CD4-positive, CD25-positive, alpha-beta regulatory T cell (primary cell): Measurements from ENCODE around the gene MAGI1. TPM values are rescaled to one million over a fixed set of nuclear protein-coding genes. Genes with fewer than 3 reads are reported as not detected.

Source experiments
- ATAC-seq, 2 donors: fragments of 150-1000 bp; cut with Tn5 transposase; one replicate each; pipeline ENCODE4 v1.10.0; 2021; ENCODE audit warnings: low read depth in 2 of 2, moderate number of reproducible peaks in 2 of 2, moderate library complexity in 1 of 2
- DNase-seq, 3 donors: peaks; one replicate each; pipeline versions ENCODE4 v3.0.0 to v3.0.0-alpha.2; 2012 to 2022; ENCODE audit warnings: mixed read lengths in 1 of 3
- H3K27ac ChIP-seq: one replicate; pipeline ENCODE4 v1.7.0; 2013; ENCODE audit warnings: mild to moderate bottlenecking, low read length; ENCODE audit not compliant: insufficient read depth, poor library complexity, severe bottlenecking
- H3K27me3 ChIP-seq: one replicate; pipeline ENCODE4 v1.7.0; 2013; ENCODE audit warnings: low read length; ENCODE audit not compliant: control insufficient read depth, insufficient read depth
- H3K36me3 ChIP-seq: one replicate; pipeline ENCODE4 v1.7.0; 2013; ENCODE audit warnings: mild to moderate bottlenecking, low read length, moderate library complexity; ENCODE audit not compliant: control insufficient read depth, insufficient read depth
- H3K4me1 ChIP-seq: 2 replicates; pipeline ENCODE4 v1.7.0; 2013; ENCODE audit warnings: mild to moderate bottlenecking, low read length; ENCODE audit not compliant: insufficient read depth, control insufficient read depth, poor library complexity, severe bottlenecking
- H3K4me3 ChIP-seq: one replicate; pipeline ENCODE4 v1.7.0; 2013; ENCODE audit warnings: low read depth, mild to moderate bottlenecking, low read length, moderate library complexity
- H3K9me3 ChIP-seq, 2 experiments: 1 replicate in 1 of 2; 2 replicates in 1 of 2; pipeline ENCODE4 v1.7.0; 2013; ENCODE audit warnings: low read length in 2 of 2, mild to moderate bottlenecking in 1 of 2, moderate library complexity in 1 of 2; ENCODE audit not compliant: control insufficient read depth in 2 of 2
- H3K27ac Mint-ChIP-seq, 3 donors: one replicate each; pipeline ENCODE4 v1.8.0; 2020 to 2022; ENCODE audit warnings: mild to moderate bottlenecking in 3 of 3, mixed read lengths in 3 of 3, moderate library complexity in 2 of 3
- H3K27me3 Mint-ChIP-seq: one replicate; pipeline ENCODE4 v1.8.0; 2022; ENCODE audit warnings: mild to moderate bottlenecking, mixed read lengths
- H3K36me3 Mint-ChIP-seq: one replicate; pipeline ENCODE4 v1.8.0; 2020; ENCODE audit warnings: mixed read lengths
- H3K4me1 Mint-ChIP-seq, 4 donors: one replicate each; pipeline ENCODE4 v1.8.0; 2020 to 2022; ENCODE audit warnings: mixed read lengths in 4 of 4, mild to moderate bottlenecking in 1 of 4
- H3K4me3 Mint-ChIP-seq, 4 donors: one replicate each; pipeline ENCODE4 v1.8.0; 2020 to 2022; ENCODE audit warnings: mild to moderate bottlenecking in 4 of 4, mixed read lengths in 4 of 4, moderate library complexity in 3 of 4
- H3K9me3 Mint-ChIP-seq, 7 donors: one replicate each; pipeline ENCODE4 v1.8.0; 2020 to 2022; ENCODE audit warnings: mixed read lengths in 7 of 7, mild to moderate bottlenecking in 3 of 7, moderate library complexity in 2 of 7
- polyA plus RNA-seq, 4 donors: library from polyadenylated mRNA; unstranded; fragments of 300-500 nt; fragmentation: Illumina TruSeq; gene quantifications; one replicate each; pipeline ENCODE4 v1.2.3, GENCODE V29; 2021
- total RNA-seq: library from RNA; stranded (reverse); gene quantifications from one replicate; pipeline ENCODE4 v1.2.3, GENCODE V29; 2022

Gene MAGI1
- total and polyA plus RNA-seq, 5 donors from 2014 or later = 0.10 to 0.44 (median 0.19) TPM; not detected in 1

DNA sequence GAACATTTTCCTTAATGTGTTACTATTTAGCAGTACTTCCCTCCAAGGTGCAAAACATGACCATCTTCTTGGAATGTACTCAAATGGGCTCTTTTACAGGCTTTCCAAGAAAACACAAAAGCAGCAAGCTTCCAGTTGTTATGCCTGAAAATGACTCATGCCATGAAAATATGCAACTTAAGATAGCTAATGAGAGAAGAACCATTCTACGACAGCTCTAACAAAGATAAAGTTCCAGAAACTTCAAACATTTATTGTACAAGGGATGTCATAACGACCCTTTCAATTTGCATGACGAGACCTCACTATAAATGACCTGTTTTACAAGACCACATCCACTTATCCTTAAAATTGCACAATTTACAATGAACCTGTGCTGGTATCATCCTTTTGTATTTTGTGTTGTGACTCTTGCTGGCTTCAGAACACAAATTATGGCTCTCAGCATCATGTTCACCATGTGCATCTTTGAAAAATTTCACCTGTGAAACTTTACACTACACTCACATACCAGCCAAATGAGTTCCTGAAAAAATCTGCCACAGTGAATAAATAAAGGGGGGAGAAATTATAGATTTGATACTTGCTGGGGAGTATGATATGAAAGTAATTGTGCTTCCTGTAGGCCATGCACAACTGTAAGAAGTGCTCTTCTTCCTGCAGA lies 433.7 kb downstream of the MAGI1 start:
- Histone ChIP-seq H3K36me3 (no peaks in the 10 kb centered on the region), H3K4me1 (no peaks in the 10 kb centered on the region), H3K27me3 (no peaks in the 10 kb centered on the region), H3K4me3 (no peak overlapping the region), H3K27ac (no peak overlapping the region), H3K9me3 (no peaks in the 10 kb centered on the region)
- Mint-ChIP-seq H3K4me3 (no peak overlapping the region), H3K4me1 (no peaks in the 10 kb centered on the region), H3K9me3 (peaks cover 0 to 5% (median 2%) of the 10 kb centered on the region in 7 donors), H3K36me3 (no peaks in the 10 kb centered on the region), H3K27ac (no peak overlapping the region), H3K27me3 (no peaks in the 10 kb centered on the region)
- DNase-seq (no peak), ATAC-seq (no peak)

DNA sequence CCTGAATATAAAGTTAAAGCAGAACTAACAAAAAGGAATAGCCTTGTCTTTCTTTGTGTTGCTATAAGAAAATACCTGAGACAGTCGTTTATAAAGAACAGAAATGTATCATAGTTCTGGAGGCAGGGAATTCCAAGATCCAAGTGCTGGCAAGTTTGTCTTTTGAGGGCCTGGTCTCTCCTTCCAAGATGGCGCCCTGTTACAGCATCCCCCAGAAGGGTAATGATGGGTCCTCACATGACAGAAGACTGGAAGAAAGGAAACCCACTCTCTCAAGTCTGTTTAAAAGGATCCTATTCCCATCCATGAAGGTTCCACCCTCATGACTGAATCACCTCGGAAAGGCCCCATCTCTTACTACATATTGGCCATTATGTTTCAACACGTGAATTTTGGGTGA lies 435.1 kb downstream of the MAGI1 start:
- H3K27me3 Mint-ChIP-seq = peaks cover under 1% of the 10 kb centered on the region
- H3K9me3 ChIP-seq = no peaks in the 10 kb centered on the region
- no peaks in the 10 kb centered on the region for H3K4me1 Mint-ChIP-seq
- H3K9me3 Mint-ChIP-seq = peaks cover 0 to 5% (median 2%) of the 10 kb centered on the region in 7 donors
- no peaks in the 10 kb centered on the region for H3K4me1 ChIP-seq
- no peak overlapping the region for H3K27ac Mint-ChIP-seq
- DNase-seq (no peak), ATAC-seq (no peak)
- H3K4me3 ChIP-seq = no peak overlapping the region
- H3K36me3 ChIP-seq = no peaks in the 10 kb centered on the region
- no peak overlapping the region for H3K27ac ChIP-seq
- H3K4me3 Mint-ChIP-seq = no peak overlapping the region
- no peaks in the 10 kb centered on the region for H3K27me3 ChIP-seq
- H3K36me3 Mint-ChIP-seq = no peaks in the 10 kb centered on the region

DNA sequence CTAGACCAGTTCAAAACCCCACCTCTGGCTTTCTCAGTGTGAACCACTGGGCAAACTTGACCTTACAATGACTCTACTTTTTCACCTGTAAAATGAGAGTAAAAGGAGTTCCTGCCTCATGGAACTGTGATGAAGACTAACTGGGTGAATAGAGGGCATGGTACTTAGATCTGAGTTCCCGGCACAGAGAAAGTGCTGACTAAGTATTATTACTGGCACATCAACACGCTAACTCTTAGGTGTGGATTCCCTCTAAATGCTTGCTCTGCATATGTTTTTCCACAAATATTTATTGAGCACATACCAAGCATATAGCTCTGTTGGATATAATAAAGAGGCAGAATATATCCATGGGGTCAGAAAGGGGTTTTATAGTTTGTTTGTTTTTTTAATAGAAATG lies 437.8 kb downstream of the MAGI1 start:
- peaks cover 0 to 9% (median 2%) of the 10 kb centered on the region in 7 donors for H3K9me3 Mint-ChIP-seq
- no peak for ATAC-seq
- Histone ChIP-seq H3K9me3 (no peaks in the 10 kb centered on the region), H3K36me3 (no peaks in the 10 kb centered on the region), H3K27ac (no peak overlapping the region), H3K4me3 (no peak overlapping the region), H3K4me1 (no peaks in the 10 kb centered on the region), H3K27me3 (peaks cover 2% of the 10 kb centered on the region)
- peaks cover 5% of the 10 kb centered on the region for H3K27me3 Mint-ChIP-seq
- H3K4me1 Mint-ChIP-seq = no peaks in the 10 kb centered on the region
- H3K27ac Mint-ChIP-seq = no peak overlapping the region
- no peak overlapping the region for H3K4me3 Mint-ChIP-seq
- DNase-seq = no peak
- no peaks in the 10 kb centered on the region for H3K36me3 Mint-ChIP-seq

DNA sequence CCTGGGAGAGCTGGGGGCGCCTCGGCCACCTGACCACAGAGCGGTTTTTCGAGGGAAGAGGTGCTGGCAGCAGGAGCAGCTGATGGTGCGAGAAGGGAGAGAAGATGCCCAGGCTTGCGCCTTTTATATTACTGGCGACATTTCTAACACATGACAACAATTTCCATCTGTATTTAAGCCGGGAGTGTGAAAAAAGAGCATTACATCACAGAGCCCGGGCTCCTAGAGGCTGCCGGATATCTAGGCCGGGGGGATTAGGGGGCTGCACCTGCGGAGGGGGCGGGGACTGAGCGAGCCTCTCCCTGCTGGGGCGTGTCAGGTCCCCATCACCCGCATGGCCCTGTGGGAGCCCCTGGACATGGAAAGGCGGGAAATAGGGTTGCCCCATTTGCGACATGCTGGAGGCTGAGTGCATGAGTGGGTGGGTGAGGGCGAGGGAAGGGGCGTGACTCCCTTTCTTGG lies 440.7 kb downstream of the MAGI1 start:
- H3K27me3 Mint-ChIP-seq = peaks cover 5% of the 10 kb centered on the region
- H3K36me3 Mint-ChIP-seq = no peaks in the 10 kb centered on the region
- H3K27ac Mint-ChIP-seq = no peak overlapping the region
- DNase-seq (no peak), ATAC-seq (no peak)
- H3K4me3 Mint-ChIP-seq = no peak overlapping the region
- Histone ChIP-seq H3K4me1 (no peaks in the 10 kb centered on the region), H3K9me3 (no peaks in the 10 kb centered on the region), H3K36me3 (no peaks in the 10 kb centered on the region), H3K27ac (no peak overlapping the region), H3K27me3 (peaks cover 2% of the 10 kb centered on the region), H3K4me3 (no peak overlapping the region)
- H3K9me3 Mint-ChIP-seq = peaks cover 0 to 9% (median 2%) of the 10 kb centered on the region in 7 donors
- H3K4me1 Mint-ChIP-seq = no peaks in the 10 kb centered on the region

DNA sequence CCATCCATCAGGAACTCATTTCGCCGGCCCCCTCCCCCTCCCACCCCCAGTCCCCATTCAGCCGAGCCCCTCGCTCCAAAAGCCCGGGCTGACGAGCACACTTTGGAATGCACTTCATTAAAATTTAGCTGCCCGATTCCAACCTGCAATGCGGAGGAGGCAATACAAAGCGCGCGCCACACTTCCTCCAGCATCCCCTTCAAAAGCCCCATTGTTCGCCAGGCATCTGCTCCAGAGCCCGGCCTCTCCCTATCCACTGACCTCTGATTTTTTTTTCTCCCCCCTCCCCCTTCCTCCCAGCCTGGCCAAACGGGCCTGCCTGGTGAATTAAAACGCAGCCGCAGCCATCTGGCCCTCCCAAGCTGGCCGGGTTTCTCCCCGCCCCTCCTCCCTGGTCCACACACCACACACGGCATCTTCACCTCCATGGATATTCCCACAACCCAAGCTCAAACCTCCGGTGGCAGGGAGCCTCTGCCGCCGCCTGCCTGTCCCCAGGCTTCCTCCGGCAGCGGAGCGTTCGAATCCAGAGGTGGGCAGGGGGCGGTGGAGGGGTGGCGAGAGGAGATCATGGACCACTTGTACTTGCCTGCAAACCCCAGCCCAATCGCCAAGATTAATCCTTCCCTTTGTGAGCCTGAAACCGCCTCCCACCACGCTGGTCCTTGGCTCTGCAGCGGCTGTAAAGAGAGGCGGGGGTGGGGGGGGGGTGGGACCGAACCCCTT lies 441.3 kb downstream of the MAGI1 start:
- Histone ChIP-seq H3K4me1 (no peaks in the 10 kb centered on the region), H3K36me3 (no peaks in the 10 kb centered on the region), H3K27ac (no peak overlapping the region), H3K9me3 (no peaks in the 10 kb centered on the region), H3K27me3 (peaks cover 2% of the 10 kb centered on the region), H3K4me3 (no peak overlapping the region)
- Mint-ChIP-seq H3K27ac (peak overlapping the region in 1 of 3 donors; percentile 38), H3K36me3 (no peaks in the 10 kb centered on the region), H3K27me3 (peaks cover 5% of the 10 kb centered on the region), H3K4me1 (no peaks in the 10 kb centered on the region), H3K4me3 (no peak overlapping the region), H3K9me3 (peaks cover 0 to 7% (median 2%) of the 10 kb centered on the region in 7 donors)
- ATAC-seq (no peak), DNase-seq (no peak)

DNA sequence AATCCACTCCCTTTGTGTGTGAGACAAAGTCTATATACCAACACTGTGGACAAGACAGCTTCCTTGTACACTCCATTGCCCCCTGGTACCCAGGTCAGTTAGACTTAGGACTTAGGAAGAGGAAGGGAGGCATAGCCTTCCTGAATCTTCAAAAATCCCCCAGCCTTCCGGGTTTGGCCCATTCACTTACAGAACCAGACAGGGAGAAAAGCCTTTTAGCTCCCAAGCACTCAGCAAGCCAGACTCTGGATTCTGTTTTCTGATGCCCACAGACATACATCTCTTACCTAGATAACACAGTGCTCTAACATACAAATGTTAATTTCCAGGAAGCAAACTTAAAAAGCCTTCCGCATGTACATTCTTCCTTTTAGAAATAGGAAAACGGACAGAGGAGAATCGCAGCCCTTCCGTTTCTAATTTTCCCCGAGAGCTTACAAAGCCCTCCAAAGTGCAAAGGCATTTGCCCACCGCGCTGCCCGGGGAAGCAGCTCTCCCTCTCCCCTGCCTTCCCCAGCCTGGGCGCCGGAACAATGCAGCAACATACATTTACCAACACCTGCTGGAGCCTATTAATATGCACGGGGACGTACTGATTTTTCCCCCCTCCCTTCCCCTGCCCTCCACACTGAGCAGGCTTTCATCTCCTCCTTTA lies 442.0 kb downstream of the MAGI1 start:
- Mint-ChIP-seq H3K36me3 (no peaks in the 10 kb centered on the region), H3K4me3 (no peak overlapping the region), H3K27ac (peak overlapping the region in 1 of 3 donors; percentile 38), H3K9me3 (peaks cover 0 to 7% (median 2%) of the 10 kb centered on the region in 7 donors), H3K4me1 (no peaks in the 10 kb centered on the region), H3K27me3 (peaks cover 5% of the 10 kb centered on the region)
- no peaks in the 10 kb centered on the region for H3K4me1 ChIP-seq
- ATAC-seq (no peak), DNase-seq (no peak)
- no peak overlapping the region for H3K27ac ChIP-seq
- no peak overlapping the region for H3K4me3 ChIP-seq
- no peaks in the 10 kb centered on the region for H3K9me3 ChIP-seq
- H3K36me3 ChIP-seq = no peaks in the 10 kb centered on the region
- H3K27me3 ChIP-seq = peaks cover 2% of the 10 kb centered on the region

DNA sequence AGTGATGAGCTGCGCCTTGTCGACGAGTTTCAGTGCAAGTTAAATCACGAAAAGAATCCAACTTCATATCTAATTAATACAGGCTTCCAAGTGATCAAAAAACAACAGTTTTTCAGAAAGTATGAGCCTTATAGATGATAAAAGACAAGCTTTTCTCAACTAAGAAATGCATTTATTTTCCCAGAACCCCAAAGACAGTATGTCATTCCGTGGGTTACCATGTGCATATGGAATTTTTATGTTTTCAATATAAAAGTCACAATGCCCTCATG lies 442.8 kb downstream of the MAGI1 start:
- no peak overlapping the region for H3K27ac ChIP-seq
- ATAC-seq (no peak), DNase-seq (no peak)
- no peaks in the 10 kb centered on the region for H3K4me1 ChIP-seq
- Mint-ChIP-seq H3K36me3 (no peaks in the 10 kb centered on the region), H3K27ac (no peak overlapping the region), H3K27me3 (peaks cover 5% of the 10 kb centered on the region), H3K4me3 (no peak overlapping the region), H3K4me1 (no peaks in the 10 kb centered on the region), H3K9me3 (peaks cover 0 to 7% (median 2%) of the 10 kb centered on the region in 7 donors)
- H3K36me3 ChIP-seq = no peaks in the 10 kb centered on the region
- no peak overlapping the region for H3K4me3 ChIP-seq
- no peaks in the 10 kb centered on the region for H3K9me3 ChIP-seq
- H3K27me3 ChIP-seq = peaks cover 2% of the 10 kb centered on the region
